SK-N-SH (cell line): ENCODE results near the gene HHIPL1. TPM values are rescaled to one million over a fixed set of nuclear protein-coding genes. Genes with fewer than 3 reads are reported as not detected.
A peak's percentile ranks its signal among the peaks of the same experiment; 100 is the strongest.

Experiments used
- CTCF ChIA-PET: fragments of 300-600, 350-600 bp; formaldehyde crosslinking; extraction: SDS; loops from one replicate; lab custom pipeline; 2021; lab: Yijun Ruan, JAX
- POLR2A ChIA-PET: fragments of 350-600 bp; sonication (Branson Sonifier 250); formaldehyde crosslinking; extraction: SDS; loops from one replicate; lab custom pipeline; 2020; ENCODE audit warnings: antibody characterized with exemption, inconsistent platforms; lab: Yijun Ruan, JAX
- DNase-seq: peaks from one replicate; pipeline ENCODE4 v3.0.0; 2012
- H2AFZ ChIP-seq: fragments of 200-600 bp; sonication (generic); 2 replicates; pipeline ENCODE4 v1.8.1; 2016; ENCODE audit warnings: antibody characterized with exemption, mild to moderate bottlenecking, low read depth
- H3F3A ChIP-seq: fragments of 200-600 bp; sonication (generic); replicated peaks from 2 replicates; pipeline ENCODE3; 2016; ENCODE audit warnings: antibody characterized with exemption, mild to moderate bottlenecking; ENCODE audit not compliant: insufficient read depth
- H3K27ac ChIP-seq, 2 experiments: fragments of 200-500 bp in 1 of 2; fragments of 200-600 bp in 1 of 2; sonication (Bioruptor generic) in 1 of 2; sonication (generic), shearing (Covaris generic) in 1 of 2; 2 replicates each; pipeline versions ENCODE4 v1.5.1 to v1.6.1; 2014 to 2016; ENCODE audit warnings: low read depth in 2 of 2, inconsistent platforms in 1 of 2, low read length in 1 of 2, mild to moderate bottlenecking in 1 of 2, mixed read lengths in 1 of 2
- H3K27me3 ChIP-seq: fragments of 200-600 bp; sonication (generic), shearing (Covaris generic); 2 replicates; pipeline ENCODE4 v1.6.1; 2016; ENCODE audit warnings: mixed run types; ENCODE audit not compliant: insufficient read depth
- H3K36me3 ChIP-seq, 2 experiments: fragments of 200-500 bp in 1 of 2; fragments of 200-600 bp in 1 of 2; sonication (Bioruptor generic) in 1 of 2; sonication (generic) in 1 of 2; replicated peaks in 1 of 2; 2 replicates each; pipeline versions ENCODE3 to v1.5.1; 2014 to 2016; ENCODE audit warnings: low read length in 1 of 2, mild to moderate bottlenecking in 1 of 2; ENCODE audit not compliant: insufficient read depth in 2 of 2, control insufficient read depth in 1 of 2
- H3K4me1 ChIP-seq, 2 experiments: fragments of 200-500 bp in 1 of 2; fragments of 200-600 bp in 1 of 2; sonication (Bioruptor generic) in 1 of 2; sonication (generic), shearing (Covaris generic) in 1 of 2; 2 replicates each; pipeline versions ENCODE4 v1.5.1 to v1.6.1; 2014 to 2016; ENCODE audit warnings: low read depth in 1 of 2, low read length in 1 of 2, mixed run types in 1 of 2; ENCODE audit not compliant: insufficient read depth in 2 of 2, control insufficient read depth in 1 of 2
- H3K4me2 ChIP-seq: fragments of 200-600 bp; sonication (generic), shearing (Covaris generic); 2 replicates; pipeline ENCODE4 v1.6.1; 2017; ENCODE audit warnings: mixed run types
- H3K4me3 ChIP-seq, 2 experiments: fragments of 200-500 bp in 1 of 2; fragments of 200-600 bp in 1 of 2; sonication (Bioruptor generic) in 1 of 2; sonication (generic), shearing (Covaris generic) in 1 of 2; 2 replicates each; pipeline versions ENCODE4 v1.5.1 to v1.8.1; 2014 to 2016; ENCODE audit warnings: low read depth in 2 of 2, inconsistent platforms in 1 of 2, low read length in 1 of 2, mild to moderate bottlenecking in 1 of 2, mixed read lengths in 1 of 2, moderate library complexity in 1 of 2
- H3K79me2 ChIP-seq: fragments of 200-600 bp; sonication (generic); 2 replicates; pipeline ENCODE4 v1.8.1; 2017; ENCODE audit warnings: mild to moderate bottlenecking; ENCODE audit not compliant: insufficient read depth
- H3K9ac ChIP-seq: fragments of 200-600 bp; sonication (generic); 2 replicates; pipeline ENCODE4 v1.6.1; 2017; ENCODE audit warnings: mixed run types
- H3K9me2 ChIP-seq: fragments of 200-600 bp; sonication (generic); 2 replicates; pipeline ENCODE4 v1.6.1; 2017; ENCODE audit warnings: mixed run types
- H3K9me3 ChIP-seq: fragments of 200-600 bp; sonication (generic); 2 replicates; pipeline ENCODE4 v1.6.1; 2017; ENCODE audit warnings: mixed run types, mild to moderate bottlenecking, moderate library complexity
- H4K20me1 ChIP-seq: fragments of 200-600 bp; sonication (generic); 2 replicates; pipeline ENCODE4 v1.6.1; 2017; ENCODE audit warnings: mild to moderate bottlenecking, mixed run types; ENCODE audit not compliant: insufficient read depth
- CTCF ChIP-seq: fragments of 200-600 bp; sonication (generic); IDR thresholded peaks from 2 replicates; pipeline ENCODE4 v1.6.1; 2017; ENCODE audit warnings: antibody characterized with exemption, mild to moderate bottlenecking, moderate library complexity
- ELF1 ChIP-seq: IDR thresholded peaks from 2 replicates; pipeline ENCODE4 v1.4.0; 2012
- EP300 ChIP-seq, 2 experiments: IDR thresholded peaks; 2 replicates each; pipeline versions ENCODE4 v1.4.0 to v1.6.1; 2012; ENCODE audit warnings: borderline replicate concordance in 1 of 2, low read depth in 1 of 2, low read length in 1 of 2
- EZH2phosphoT487 ChIP-seq: fragments of 200-600 bp; sonication (generic); IDR thresholded peaks from 2 replicates; pipeline ENCODE4 v1.6.1; 2017; ENCODE audit warnings: low read depth, mixed run types, mild to moderate bottlenecking, antibody characterized with exemption, moderate library complexity, borderline replicate concordance
- FOXM1 ChIP-seq: IDR thresholded peaks from 2 replicates; pipeline ENCODE4 v1.4.0; 2012; ENCODE audit warnings: low read depth, mild to moderate bottlenecking
- JUND ChIP-seq: IDR thresholded peaks from 2 replicates; pipeline ENCODE4 v1.4.0; 2012
- MXI1 ChIP-seq: IDR thresholded peaks from 2 replicates; pipeline ENCODE4 v1.6.1; 2012; ENCODE audit warnings: mild to moderate bottlenecking, low read depth, low read length, improper control_type of control experiment
- NRF1 ChIP-seq: IDR thresholded peaks from 2 replicates; pipeline ENCODE4 v1.6.1; 2012; ENCODE audit warnings: low read depth, mild to moderate bottlenecking, low read length
- POLR2AphosphoS5 ChIP-seq: IDR thresholded peaks from 2 replicates; pipeline ENCODE4 v1.6.1; 2012; ENCODE audit warnings: low read depth, low read length
- RAD21 ChIP-seq: IDR thresholded peaks from 2 replicates; pipeline ENCODE4 v1.6.1; 2012; ENCODE audit warnings: mild to moderate bottlenecking, low read length
- RCOR1 ChIP-seq: fragments of 150-350 bp; IDR thresholded peaks from 2 replicates; pipeline ENCODE4 v1.6.1; 2017; ENCODE audit warnings: antibody characterized with exemption, low read length
- USF1 ChIP-seq: IDR thresholded peaks from 2 replicates; pipeline ENCODE4 v1.4.0; 2012; ENCODE audit warnings: low read depth, borderline replicate concordance
- USF2 ChIP-seq: fragments of 150-350 bp; IDR thresholded peaks from 2 replicates; pipeline ENCODE4 v1.6.1; 2017; ENCODE audit warnings: antibody characterized with exemption, low read length, low read depth, borderline replicate concordance
- ZBTB33 ChIP-seq: IDR thresholded peaks from 2 replicates; pipeline ENCODE4 v1.4.0; 2012; ENCODE audit warnings: low read depth, borderline replicate concordance
- WGBS: methylation state at CpG from one replicate; pipeline ENCODE4 v1.1.6; 2017; ENCODE audit warnings: low lambda C conversion rate; 5-methylcytosine and 5-hydroxymethylcytosine counted together
- polyA plus RNA-seq, 3 experiments: library from polyadenylated mRNA; depleted of rRNA; stranded (reverse); fragments of >200 nt; gene quantifications; 2 replicates each; pipeline ENCODE4 v1.2.3, GENCODE V29; 2012

HHIPL1 gene
- polyA plus RNA-seq, 1 of the 3 experiments (the other 2 are of a cell fraction) = 0.02 TPM

GRCh38 chr14:99687284-99688209, 42.6 kb downstream of the HHIPL1 start:
- ChIA-PET POLR2A (no interaction called here), CTCF (interaction anchor here (0.6 to 4.2 kb wide), 23 partner anchors 9 to 204 kb away, joined by 3 to 24 read pairs (median 4); no protein-coding TSS in a partner anchor)
- no peaks in the 10 kb centered on the region for H3K36me3 ChIP-seq
- peak overlapping the region in 1 of 2 experiments; percentile 39; a peak in 1 of 4 replicates for H3K4me3 ChIP-seq
- H3K9ac ChIP-seq = no peak overlapping the region
- no peaks in the 10 kb centered on the region for H4K20me1 ChIP-seq
- peaks cover 8% of the 10 kb centered on the region for H3F3A ChIP-seq
- H3K9me3 ChIP-seq = no peaks in the 10 kb centered on the region
- no peak overlapping the region for H3K4me2 ChIP-seq
- 34% methylated on average over 10 of the region's 12 CpGs for WGBS
- H3K4me1 ChIP-seq = peaks cover 0 to 10% of the 10 kb centered on the region in 2 experiments; a peak in 1 of 4 replicates
- H3K27me3 ChIP-seq = peaks cover 9% of the 10 kb centered on the region; the same call in 1 of the 2 replicates
- no peak overlapping the region for H2AFZ ChIP-seq
- H3K9me2 ChIP-seq = no peaks in the 10 kb centered on the region
- peak; percentile 80 for TF ChIP-seq CTCF
- TF ChIP-seq RCOR1 = no peak
- TF ChIP-seq, all 33 proteins: peak for 1
- Histone ChIP-seq H3K79me2 (no peaks in the 10 kb centered on the region), H3K27ac (no peak overlapping the region)
- DNase-seq = no peak

GRCh38 chr14:99688210-99688581, 43.3 kb downstream of the HHIPL1 start:
- Histone ChIP-seq H2AFZ (no peak overlapping the region), H3K27me3 (peaks cover 9% of the 10 kb centered on the region; the same call in 1 of the 2 replicates), H3K9ac (no peak overlapping the region), H4K20me1 (no peaks in the 10 kb centered on the region), H3K4me2 (no peak overlapping the region), H3K9me2 (no peaks in the 10 kb centered on the region), H3F3A (peaks cover 8% of the 10 kb centered on the region), H3K36me3 (no peaks in the 10 kb centered on the region), H3K9me3 (no peaks in the 10 kb centered on the region), H3K4me3 (no peak overlapping the region), H3K27ac (no peak overlapping the region), H3K4me1 (peaks cover 0 to 5% of the 10 kb centered on the region in 2 experiments; a peak in 1 of 4 replicates), H3K79me2 (no peaks in the 10 kb centered on the region)
- 65% methylated on average over 10 of the region's 10 CpGs for WGBS
- ChIA-PET CTCF (interaction anchor here (0.6 to 4.2 kb wide), 21 partner anchors 8 to 203 kb away, joined by 3 to 24 read pairs (median 4); no protein-coding TSS in a partner anchor), POLR2A (no interaction called here)
- no peak for DNase-seq
- TF ChIP-seq ZBTB33 (no peak), FOXM1 (no peak), RAD21 (no peak), EZH2phosphoT487 (no peak), MXI1 (no peak), ELF1 (no peak), USF1 (no peak), EP300 (IDR thresholded peaks at IDR 0.05; ENCODE audit: borderline replicate concordance in 1 of 2, low read depth in 1 of 2, low read length in 1 of 2) (no peak), JUND (no peak), NRF1 (no peak), USF2 (no peak), POLR2AphosphoS5 (no peak)
